ENCODE results near the gene TSPO. TPM values are rescaled to one million over a fixed set of nuclear protein-coding genes. Genes with fewer than 3 reads are reported as not detected.

TSPO gene
- total RNA-seq, 3 donors from 2014 or later (not counting 1 experiment from before 2014, with no cell fraction given): 52.1 to 81.7 (median 59.3) TPM

- no peak for ATAC-seq
- no peaks in the 10 kb centered on the region for H3K9me3 ChIP-seq (ENCODE audit: control insufficient read depth, insufficient read depth, low read length)
- no peaks in the 10 kb centered on the region for H3K27me3 Mint-ChIP-seq (ENCODE audit: low read depth in 2 of 2)
- no peak overlapping the region for H3K27ac ChIP-seq (ENCODE audit: low read length)
- H3K4me3 ChIP-seq (ENCODE audit: low read length): no peak overlapping the region
- peaks cover 10% of the 10 kb centered on the region for H3K4me1 ChIP-seq (ENCODE audit: control insufficient read depth, insufficient read depth, low read length)
- no peaks in the 10 kb centered on the region for H3K27me3 ChIP-seq (ENCODE audit: control insufficient read depth, insufficient read depth, low read length)
- peaks cover 0 to 17% of the 10 kb centered on the region in 2 donors for H3K4me1 Mint-ChIP-seq
- peaks cover 5% of the 10 kb centered on the region for H3K36me3 ChIP-seq (ENCODE audit: control insufficient read depth, insufficient read depth, low read length)
- TF ChIP-seq, protein P1, sequence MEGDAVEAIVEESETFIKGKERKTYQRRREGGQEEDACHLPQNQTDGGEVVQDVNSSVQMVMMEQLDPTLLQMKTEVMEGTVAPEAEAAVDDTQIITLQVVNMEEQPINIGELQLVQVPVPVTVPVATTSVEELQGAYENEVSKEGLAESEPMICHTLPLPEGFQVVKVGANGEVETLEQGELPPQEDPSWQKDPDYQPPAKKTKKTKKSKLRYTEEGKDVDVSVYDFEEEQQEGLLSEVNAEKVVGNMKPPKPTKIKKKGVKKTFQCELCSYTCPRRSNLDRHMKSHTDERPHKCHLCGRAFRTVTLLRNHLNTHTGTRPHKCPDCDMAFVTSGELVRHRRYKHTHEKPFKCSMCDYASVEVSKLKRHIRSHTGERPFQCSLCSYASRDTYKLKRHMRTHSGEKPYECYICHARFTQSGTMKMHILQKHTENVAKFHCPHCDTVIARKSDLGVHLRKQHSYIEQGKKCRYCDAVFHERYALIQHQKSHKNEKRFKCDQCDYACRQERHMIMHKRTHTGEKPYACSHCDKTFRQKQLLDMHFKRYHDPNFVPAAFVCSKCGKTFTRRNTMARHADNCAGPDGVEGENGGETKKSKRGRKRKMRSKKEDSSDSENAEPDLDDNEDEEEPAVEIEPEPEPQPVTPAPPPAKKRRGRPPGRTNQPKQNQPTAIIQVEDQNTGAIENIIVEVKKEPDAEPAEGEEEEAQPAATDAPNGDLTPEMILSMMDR (IDR thresholded peaks at IDR 0.05): no peak
- no peak for DNase-seq
- H3K36me3 Mint-ChIP-seq: no peaks in the 10 kb centered on the region
- no peak overlapping the region for H3K4me3 Mint-ChIP-seq
- H3K27ac Mint-ChIP-seq: no peak overlapping the region
- H3K9me3 Mint-ChIP-seq: no peaks in the 10 kb centered on the region
- 96% methylated on average over 24 of the region's 24 CpGs for WGBS (ENCODE audit: insufficient coverage)
- intact Hi-C loops (cut with micrococcal nuclease): no loop called here
Measured at GRCh38 chr22:43162412-43163150, 11.2 kb downstream of the TSPO start.

DNA sequence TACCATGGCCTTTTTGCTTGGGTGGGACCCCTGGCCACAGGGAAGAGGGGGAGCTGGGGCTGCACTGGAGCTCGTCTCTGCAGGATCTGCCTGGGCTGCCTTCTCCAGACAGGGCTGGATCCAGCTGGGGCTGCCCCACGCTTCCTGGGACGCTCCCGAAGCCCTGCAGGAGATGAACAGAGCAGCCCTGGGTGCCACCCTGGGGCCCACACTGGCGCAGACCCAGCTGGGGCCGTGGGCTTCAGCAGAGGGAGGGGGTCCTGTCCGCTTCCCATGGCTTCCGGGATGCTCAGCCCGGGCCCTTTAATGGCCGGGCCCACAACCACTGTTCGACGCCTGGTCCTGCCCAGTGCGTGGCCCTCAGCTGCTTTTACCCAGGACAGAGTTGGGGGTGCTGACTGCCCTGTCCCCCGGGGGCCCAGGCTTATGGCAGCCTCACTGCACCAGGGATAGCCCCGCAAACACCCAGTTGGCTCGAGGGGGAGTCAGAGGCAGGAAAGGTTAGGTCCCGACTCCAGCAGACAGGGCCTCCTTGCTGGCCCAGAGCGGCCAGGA lies 12.0 kb downstream of the TSPO start:
- H3K4me1 Mint-ChIP-seq: peaks cover 0 to 11% of the 10 kb centered on the region in 2 donors
- ATAC-seq (no peak), DNase-seq (no peak)
- TF ChIP-seq, protein P1 (IDR thresholded peaks at IDR 0.05): no peak
- H3K27ac Mint-ChIP-seq: no peak overlapping the region
- H3K27ac ChIP-seq (ENCODE audit: low read length): no peak overlapping the region
- intact Hi-C loops (cut with micrococcal nuclease): no loop called here
- no peaks in the 10 kb centered on the region for H3K27me3 Mint-ChIP-seq (ENCODE audit: low read depth in 2 of 2)
- no peaks in the 10 kb centered on the region for H3K9me3 ChIP-seq (ENCODE audit: control insufficient read depth, insufficient read depth, low read length)
- no peak overlapping the region for H3K4me3 ChIP-seq (ENCODE audit: low read length)
- H3K36me3 Mint-ChIP-seq: no peaks in the 10 kb centered on the region
- H3K36me3 ChIP-seq (ENCODE audit: control insufficient read depth, insufficient read depth, low read length): peaks cover 5% of the 10 kb centered on the region
- 92% methylated on average over 18 of the region's 18 CpGs for WGBS (ENCODE audit: insufficient coverage)
- H3K4me1 ChIP-seq (ENCODE audit: control insufficient read depth, insufficient read depth, low read length): peaks cover 11% of the 10 kb centered on the region
- H3K27me3 ChIP-seq (ENCODE audit: control insufficient read depth, insufficient read depth, low read length): no peaks in the 10 kb centered on the region
- H3K9me3 Mint-ChIP-seq: no peaks in the 10 kb centered on the region
- no peak overlapping the region for H3K4me3 Mint-ChIP-seq

DNA sequence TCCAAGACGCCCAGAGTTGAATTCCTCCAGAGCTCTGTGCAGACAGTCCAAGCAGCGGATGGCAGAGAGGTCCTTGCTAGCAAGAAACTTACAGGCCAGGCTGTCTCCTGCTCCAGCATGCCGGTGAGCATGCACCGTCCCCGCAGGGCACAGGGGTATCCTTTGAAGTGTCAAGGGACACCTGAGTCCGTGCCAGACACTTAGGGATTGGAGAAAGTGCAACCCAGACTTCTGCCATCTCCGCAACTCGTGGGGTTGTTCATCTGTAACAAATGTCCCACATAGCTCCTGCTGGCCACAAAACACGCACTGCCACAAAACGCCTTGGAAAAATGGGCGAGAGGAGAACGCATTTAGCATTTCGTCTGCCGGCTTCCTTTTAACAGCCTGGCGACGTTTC lies 13.3 kb downstream of the TSPO start:
- Histone ChIP-seq H3K4me3 (ENCODE audit: low read length) (no peak overlapping the region), H3K27me3 (ENCODE audit: control insufficient read depth, insufficient read depth, low read length) (no peaks in the 10 kb centered on the region), H3K4me1 (ENCODE audit: control insufficient read depth, insufficient read depth, low read length) (peaks cover 17% of the 10 kb centered on the region), H3K9me3 (ENCODE audit: control insufficient read depth, insufficient read depth, low read length) (no peaks in the 10 kb centered on the region), H3K27ac (ENCODE audit: low read length) (no peak overlapping the region), H3K36me3 (ENCODE audit: control insufficient read depth, insufficient read depth, low read length) (peaks cover 5% of the 10 kb centered on the region)
- Mint-ChIP-seq H3K27me3 (ENCODE audit: low read depth in 2 of 2) (no peaks in the 10 kb centered on the region), H3K27ac (peak overlapping the region in 1 of 2 donors; percentile 62), H3K4me3 (no peak overlapping the region), H3K36me3 (no peaks in the 10 kb centered on the region), H3K4me1 (peaks cover 0 to 7% of the 10 kb centered on the region in 2 donors), H3K9me3 (no peaks in the 10 kb centered on the region)
- TF ChIP-seq, protein P1 (IDR thresholded peaks at IDR 0.05): no peak
- DNase-seq (no peak), ATAC-seq (no peak)
- intact Hi-C loops (cut with micrococcal nuclease): no loop called here
- 56% methylated on average over 16 of the region's 16 CpGs for WGBS (ENCODE audit: insufficient coverage)
